Smooth muscle cell (in vitro differentiated cells): ENCODE results near the gene RPS6KA5. TPM values are rescaled to one million over a fixed set of nuclear protein-coding genes. Genes with fewer than 3 reads are reported as not detected.

ENCODE experiments used
- DNase-seq: peaks from one replicate; lab custom pipeline; 2025; ENCODE audit not compliant: unreplicated experiment; lab: John Stamatoyannopoulos, UW
- H2AFZ ChIP-seq: fragments of 200-600 bp; sonication (generic); 2 replicates; pipeline ENCODE4 v1.6.0; 2016; ENCODE audit warnings: antibody characterized with exemption, low read depth, mild to moderate bottlenecking
- H3F3A ChIP-seq: fragments of 200-600 bp; sonication (generic); 2 replicates; pipeline ENCODE4 v1.6.0; 2017; ENCODE audit warnings: antibody characterized with exemption, low read depth
- H3K27ac ChIP-seq: fragments of 200-600 bp; sonication (generic); 2 replicates; pipeline ENCODE4 v1.5.1; 2016; ENCODE audit warnings: low read depth, mild to moderate bottlenecking
- H3K27me3 ChIP-seq: fragments of 200-600 bp; sonication (generic); 2 replicates; pipeline ENCODE4 v1.6.1; 2016; ENCODE audit warnings: low read depth, mild to moderate bottlenecking
- H3K36me3 ChIP-seq: fragments of 200-600 bp; sonication (generic); 2 replicates; pipeline ENCODE4 v1.5.1; 2016; ENCODE audit warnings: low read depth
- H3K4me1 ChIP-seq: fragments of 200-600 bp; sonication (generic); 2 replicates; pipeline ENCODE4 v1.5.1; 2016; ENCODE audit warnings: low read depth
- H3K4me2 ChIP-seq: fragments of 200-600 bp; sonication (generic); 2 replicates; pipeline ENCODE4 v1.6.0; 2016; ENCODE audit warnings: mild to moderate bottlenecking
- H3K4me3 ChIP-seq: fragments of 200-600 bp; sonication (generic); 2 replicates; pipeline ENCODE4 v1.5.1; 2016; ENCODE audit warnings: mild to moderate bottlenecking
- H3K79me2 ChIP-seq: fragments of 200-600 bp; sonication (generic); 2 replicates; pipeline ENCODE4 v1.6.0; 2016; ENCODE audit warnings: low read depth, mild to moderate bottlenecking
- H3K9ac ChIP-seq: fragments of 200-600 bp; sonication (generic); 2 replicates; pipeline ENCODE4 v1.6.0; 2016; ENCODE audit warnings: low read depth
- H3K9me3 ChIP-seq: fragments of 200-600 bp; sonication (generic); replicated peaks from 2 replicates; pipeline ENCODE4 v1.5.1; 2016; ENCODE audit warnings: low read depth
- H4K20me1 ChIP-seq: fragments of 200-600 bp; sonication (generic); 2 replicates; pipeline ENCODE4 v1.6.0; 2016; ENCODE audit warnings: low read depth
- CTCF ChIP-seq: fragments of 200-600 bp; sonication (generic); IDR thresholded peaks from 2 replicates; pipeline ENCODE4 v1.5.1; 2017; ENCODE audit warnings: borderline replicate concordance, mild to moderate bottlenecking, antibody characterized with exemption; ENCODE audit not compliant: insufficient read depth, poor library complexity, severe bottlenecking
- WGBS: methylation state at CpG from one replicate; pipeline ENCODE4 v1.1.7; 2016; ENCODE audit warnings: low lambda C conversion rate; 5-methylcytosine and 5-hydroxymethylcytosine counted together
- polyA plus RNA-seq: library from polyadenylated mRNA; unstranded; fragments of >200 nt; fragmentation: Nextera tagmentation; extraction: Ambion mirVana; gene quantifications from 2 replicates; pipeline ENCODE4 v1.2.1, GENCODE V29; 2016
- total RNA-seq: library from RNA; depleted of rRNA; stranded (reverse); fragments of >200 nt; gene quantifications from 2 replicates; pipeline ENCODE4 v1.2.3, GENCODE V29; 2014

Gene RPS6KA5
- total and polyA plus RNA-seq, 2 experiments from 2014 or later, result 1.0 to 1.5 TPM

GRCh38 chr14:90819734-90820393, 240.6 kb downstream of the RPS6KA5 start:
- peaks cover 3% of the 10 kb centered on the region for H3K79me2 ChIP-seq
- no peak overlapping the region for H2AFZ ChIP-seq
- H4K20me1 ChIP-seq, result no peaks in the 10 kb centered on the region
- H3K9ac ChIP-seq, result no peak overlapping the region
- H3K27me3 ChIP-seq, result no peaks in the 10 kb centered on the region
- H3K27ac ChIP-seq, result no peak overlapping the region
- peaks cover 5% of the 10 kb centered on the region for H3K4me1 ChIP-seq
- 82% methylated on average over 5 of the region's 5 CpGs for WGBS
- H3K36me3 ChIP-seq, result no peaks in the 10 kb centered on the region
- peaks cover 4% of the 10 kb centered on the region for H3K9me3 ChIP-seq
- DNase-seq, result no peak
- no peak overlapping the region for H3K4me3 ChIP-seq
- no peaks in the 10 kb centered on the region for H3F3A ChIP-seq
- no peak overlapping the region for H3K4me2 ChIP-seq
- TF ChIP-seq CTCF, result no peak

- no peaks in the 10 kb centered on the region for H3K36me3 ChIP-seq
- H3K27ac ChIP-seq, result no peak overlapping the region
- no peaks in the 10 kb centered on the region for H3K9me3 ChIP-seq
- H4K20me1 ChIP-seq, result peaks cover 8% of the 10 kb centered on the region
- H3K4me3 ChIP-seq, result no peak overlapping the region
- H2AFZ ChIP-seq, result no peak overlapping the region
- no peak overlapping the region for H3K4me2 ChIP-seq
- H3K9ac ChIP-seq, result no peak overlapping the region
- 96% methylated on average over 3 of the region's 3 CpGs for WGBS
- no peaks in the 10 kb centered on the region for H3K27me3 ChIP-seq
- H3K4me1 ChIP-seq, result peaks cover 5% of the 10 kb centered on the region
- TF ChIP-seq CTCF, result no peak
- no peaks in the 10 kb centered on the region for H3F3A ChIP-seq
- no peak for DNase-seq
- peaks cover 11% of the 10 kb centered on the region for H3K79me2 ChIP-seq
These were observed 241.7 kb downstream of the RPS6KA5 start for GRCh38 chr14:90818715-90819114.

- Histone ChIP-seq H4K20me1 (peaks cover 12% of the 10 kb centered on the region), H3K9me3 (no peaks in the 10 kb centered on the region), H2AFZ (peak overlapping the region; percentile 43), H3F3A (no peaks in the 10 kb centered on the region), H3K36me3 (no peaks in the 10 kb centered on the region), H3K27me3 (no peaks in the 10 kb centered on the region), H3K79me2 (peaks cover 22% of the 10 kb centered on the region), H3K9ac (no peak overlapping the region), H3K4me2 (peak overlapping the region; percentile 67), H3K4me1 (peaks cover 5% of the 10 kb centered on the region), H3K4me3 (peak overlapping the region; percentile 32), H3K27ac (no peak overlapping the region)
- DNase-seq, result no peak
- WGBS, result 75% methylated on average over 10 of the region's 16 CpGs
- TF ChIP-seq CTCF, result peak; percentile 0
These were observed 243.6 kb downstream of the RPS6KA5 start for GRCh38 chr14:90816681-90817436.
